H54 (cell line): Measurements from ENCODE around the gene KLK14.

Experiments
- DNase-seq: peaks from one replicate; pipeline ENCODE4 v3.0.0; 2011; ENCODE audit warnings: low spot score, mixed read lengths; ENCODE audit not compliant: insufficient read length
- FAIRE-seq: peaks from 3 replicates; lab custom pipeline; 2011; peaks lifted over from hg19 to GRCh38; lab: Jason Lieb, UNC
- POLR2A ChIP-seq: IDR thresholded peaks from 2 replicates; pipeline ENCODE4 v1.6.1; 2011; ENCODE audit warnings: low read depth, mild to moderate bottlenecking, low read length

The KLK14 gene

GRCh38 chr19:51082611-51083010 is at the start of gene KLK14:
Gene KLK14, minus strand, starts transcription at chr19:51082887. Its CDS starts 273 bp downstream, at chr19:51082614.
- DNase-seq (no peak), FAIRE-seq (no peak)
- no peak for TF ChIP-seq POLR2A

GRCh38 chr19:51131780-51132680 is 49.3 kb upstream of the KLK14 start:
- no peak for FAIRE-seq
- TF ChIP-seq POLR2A: no peak
- DNase-seq: no peak

GRCh38 chr19:51129716-51130115 is 47.0 kb upstream of the KLK14 start:
- TF ChIP-seq POLR2A: no peak
- FAIRE-seq: no peak

GRCh38 chr19:51128227-51128626 is 45.5 kb upstream of the KLK14 start:
- no peak for DNase-seq
- FAIRE-seq: no peak
- no peak for TF ChIP-seq POLR2A

More at GRCh38 chr19:51129716-51130115, 47.0 kb upstream of the KLK14 start:
- DNase-seq: no peak

GRCh38 chr19:51127755-51128154 is 45.1 kb upstream of the KLK14 start:
- DNase-seq (no peak), FAIRE-seq (no peak)
- TF ChIP-seq POLR2A: no peak

- TF ChIP-seq POLR2A: no peak
- DNase-seq (no peak), FAIRE-seq (no peak)
Observed at GRCh38 chr19:51127032-51127431, 44.3 kb upstream of the KLK14 start.

GRCh38 chr19:51125421-51126075 is 42.9 kb upstream of the KLK14 start:
- DNase-seq (no peak), FAIRE-seq (no peak)
- no peak for TF ChIP-seq POLR2A

- no peak for DNase-seq
- TF ChIP-seq POLR2A: no peak
- FAIRE-seq: no peak
Observed at GRCh38 chr19:51124729-51125128, 42.0 kb upstream of the KLK14 start, which contains the start of gene SIGLEC9. Gene SIGLEC9, plus strand, starts transcription at chr19:51124906. Its CDS starts 69 bp downstream, at chr19:51124975.

GRCh38 chr19:51124216-51124615 is 41.5 kb upstream of the KLK14 start:
- FAIRE-seq: no peak

GRCh38 chr19:51123802-51124201 is 41.1 kb upstream of the KLK14 start:
- DNase-seq: no peak
- FAIRE-seq: no peak
- TF ChIP-seq POLR2A: no peak

More at GRCh38 chr19:51124216-51124615, 41.5 kb upstream of the KLK14 start:
- no peak for DNase-seq
- no peak for TF ChIP-seq POLR2A

- FAIRE-seq: no peak
- no peak for DNase-seq
- no peak for TF ChIP-seq POLR2A
Observed at GRCh38 chr19:51123381-51123800, 40.7 kb upstream of the KLK14 start.

- peak; percentile 28 for DNase-seq
- FAIRE-seq: no peak
- no peak for TF ChIP-seq POLR2A
Observed at GRCh38 chr19:51122112-51122981, 39.7 kb upstream of the KLK14 start.

- TF ChIP-seq POLR2A: no peak
- no peak for DNase-seq
- FAIRE-seq: no peak
Observed at GRCh38 chr19:51121257-51121656, 38.6 kb upstream of the KLK14 start.

- DNase-seq (no peak), FAIRE-seq (no peak)
- no peak for TF ChIP-seq POLR2A
Observed at GRCh38 chr19:51120160-51120559, 37.5 kb upstream of the KLK14 start.
